Neural progenitor cell (in vitro differentiated cells): Measurements from ENCODE around the gene AFF2. TPM values are rescaled to one million over a fixed set of nuclear protein-coding genes. Genes with fewer than 3 reads are reported as not detected.
A peak's percentile ranks its signal among the peaks of the same experiment; 100 is the strongest.

Experiments
- DNase-seq: peaks from one replicate; pipeline ENCODE4 v3.0.0-alpha.2; 2016; ENCODE audit warnings: low spot score
- H2AFZ ChIP-seq: fragments of 200-600 bp; sonication (generic); replicated peaks from 2 replicates; pipeline ENCODE4 v1.6.1; 2016; ENCODE audit warnings: antibody characterized with exemption
- H3F3A ChIP-seq: fragments of 200-600 bp; sonication (generic); 2 replicates; pipeline ENCODE4 v1.6.1; 2016; ENCODE audit warnings: antibody characterized with exemption, low read depth
- H3K27ac ChIP-seq: fragments of 200-600 bp; sonication (generic); 2 replicates; pipeline ENCODE4 v1.5.1; 2016; ENCODE audit warnings: mild to moderate bottlenecking
- H3K27me3 ChIP-seq: fragments of 200-600 bp; sonication (generic); 2 replicates; pipeline ENCODE4 v1.6.1; 2016; ENCODE audit warnings: mild to moderate bottlenecking, moderate library complexity
- H3K36me3 ChIP-seq: fragments of 200-600 bp; sonication (generic); 2 replicates; pipeline ENCODE4 v1.5.1; 2016
- H3K4me1 ChIP-seq: fragments of 200-600 bp; sonication (generic); 2 replicates; pipeline ENCODE4 v1.6.1; 2016; ENCODE audit warnings: mixed run types
- H3K4me2 ChIP-seq: fragments of 200-600 bp; sonication (generic); 2 replicates; pipeline ENCODE4 v1.6.1; 2016
- H3K4me3 ChIP-seq: fragments of 200-600 bp; sonication (generic); 2 replicates; pipeline ENCODE4 v1.5.1; 2016
- H3K79me2 ChIP-seq: fragments of 200-600 bp; sonication (generic); 2 replicates; pipeline ENCODE4 v1.6.1; 2016; ENCODE audit warnings: low read depth
- H3K9ac ChIP-seq: fragments of 200-600 bp; sonication (generic); 2 replicates; pipeline ENCODE4 v1.6.1; 2016
- H3K9me3 ChIP-seq: fragments of 200-600 bp; sonication (generic); 2 replicates; pipeline ENCODE4 v1.5.1; 2016; ENCODE audit warnings: low read depth
- H4K20me1 ChIP-seq: fragments of 200-600 bp; sonication (generic); 2 replicates; pipeline ENCODE4 v1.6.1; 2016; ENCODE audit warnings: low read depth
- H3K27ac Mint-ChIP-seq: 3 replicates; pipeline ENCODE4 v1.8.0; 2021; ENCODE audit warnings: mixed read lengths
- H3K27me3 Mint-ChIP-seq: 2 replicates; pipeline ENCODE4 v1.8.0; 2022; ENCODE audit warnings: low read depth, mild to moderate bottlenecking, inconsistent platforms, moderate library complexity, mixed read lengths; ENCODE audit not compliant: insufficient read depth
- H3K36me3 Mint-ChIP-seq: 3 replicates; pipeline ENCODE4 v1.8.0; 2021; ENCODE audit warnings: mixed read lengths
- H3K4me1 Mint-ChIP-seq: 3 replicates; pipeline ENCODE4 v1.8.0; 2021; ENCODE audit warnings: mixed read lengths
- H3K4me3 Mint-ChIP-seq: 3 replicates; pipeline ENCODE4 v1.8.0; 2021; ENCODE audit warnings: mild to moderate bottlenecking, moderate library complexity, mixed read lengths
- H3K9me3 Mint-ChIP-seq: 3 replicates; pipeline ENCODE4 v1.8.0; 2020; ENCODE audit warnings: mixed read lengths
- EZH2 ChIP-seq: fragments of 200-600 bp; sonication (generic); IDR thresholded peaks from 2 replicates; pipeline ENCODE4 v1.6.1; 2017; ENCODE audit warnings: antibody characterized with exemption, mild to moderate bottlenecking, moderate library complexity
- EZH2phosphoT487 ChIP-seq: fragments of 200-600 bp; sonication (generic); IDR thresholded peaks from 2 replicates; pipeline ENCODE4 v1.6.1; 2017; ENCODE audit warnings: antibody characterized with exemption
- total RNA-seq: library from RNA; depleted of rRNA; stranded (reverse); fragments of >200 nt; gene quantifications from 2 replicates; pipeline ENCODE4 v1.2.3, GENCODE V29; 2015; ENCODE audit warnings: low replicate concordance
- TF ChIP-seq, protein P1 (sequence below): fragments of 200-600 bp; sonication (generic); IDR thresholded peaks from 2 replicates; pipeline ENCODE4 v1.5.1; 2017; ENCODE audit warnings: antibody characterized with exemption, mild to moderate bottlenecking

AFF2 gene
- total RNA-seq, 1 donor from 2014 or later, result 13.5 TPM

DNA sequence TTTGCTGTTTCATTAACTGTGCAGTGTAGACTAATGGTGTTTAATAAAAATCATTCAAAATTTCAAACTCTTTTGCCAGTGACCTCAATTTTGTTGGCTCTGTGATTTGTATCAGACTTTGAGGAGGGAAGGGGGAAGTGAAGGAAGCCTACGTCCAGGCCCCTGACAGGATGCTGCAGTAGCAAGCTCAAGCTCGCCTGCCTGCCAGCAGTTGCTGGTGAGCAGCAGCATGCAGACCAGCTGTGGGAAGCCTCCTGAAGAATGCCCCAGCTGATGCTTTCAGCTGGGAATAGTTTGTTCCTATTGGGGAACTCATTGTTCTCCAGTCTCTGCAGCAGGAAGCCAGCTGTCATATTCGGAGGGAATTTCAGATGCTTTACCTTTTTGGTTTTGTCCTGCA is 495.2 kb downstream of the AFF2 start:
- H3K4me3 ChIP-seq, result no peak overlapping the region
- no peaks in the 10 kb centered on the region for H3K4me1 ChIP-seq
- H3K4me2 ChIP-seq, result no peak overlapping the region
- no peaks in the 10 kb centered on the region for H3K27me3 ChIP-seq
- H3K9ac ChIP-seq, result no peak overlapping the region
- peaks cover 2% of the 10 kb centered on the region for H3K4me1 Mint-ChIP-seq
- H3F3A ChIP-seq, result no peaks in the 10 kb centered on the region
- TF ChIP-seq EZH2phosphoT487 (no peak), EZH2 (no peak)
- TF ChIP-seq, protein P1, sequence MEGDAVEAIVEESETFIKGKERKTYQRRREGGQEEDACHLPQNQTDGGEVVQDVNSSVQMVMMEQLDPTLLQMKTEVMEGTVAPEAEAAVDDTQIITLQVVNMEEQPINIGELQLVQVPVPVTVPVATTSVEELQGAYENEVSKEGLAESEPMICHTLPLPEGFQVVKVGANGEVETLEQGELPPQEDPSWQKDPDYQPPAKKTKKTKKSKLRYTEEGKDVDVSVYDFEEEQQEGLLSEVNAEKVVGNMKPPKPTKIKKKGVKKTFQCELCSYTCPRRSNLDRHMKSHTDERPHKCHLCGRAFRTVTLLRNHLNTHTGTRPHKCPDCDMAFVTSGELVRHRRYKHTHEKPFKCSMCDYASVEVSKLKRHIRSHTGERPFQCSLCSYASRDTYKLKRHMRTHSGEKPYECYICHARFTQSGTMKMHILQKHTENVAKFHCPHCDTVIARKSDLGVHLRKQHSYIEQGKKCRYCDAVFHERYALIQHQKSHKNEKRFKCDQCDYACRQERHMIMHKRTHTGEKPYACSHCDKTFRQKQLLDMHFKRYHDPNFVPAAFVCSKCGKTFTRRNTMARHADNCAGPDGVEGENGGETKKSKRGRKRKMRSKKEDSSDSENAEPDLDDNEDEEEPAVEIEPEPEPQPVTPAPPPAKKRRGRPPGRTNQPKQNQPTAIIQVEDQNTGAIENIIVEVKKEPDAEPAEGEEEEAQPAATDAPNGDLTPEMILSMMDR, result no peak
- H3K27ac Mint-ChIP-seq, result no peak overlapping the region
- H3K79me2 ChIP-seq, result no peaks in the 10 kb centered on the region
- no peak for DNase-seq
- H2AFZ ChIP-seq, result no peak overlapping the region
- H3K9me3 Mint-ChIP-seq, result no peaks in the 10 kb centered on the region
- no peaks in the 10 kb centered on the region for H3K36me3 Mint-ChIP-seq
- H3K27me3 Mint-ChIP-seq, result peaks cover 3% of the 10 kb centered on the region
- H3K9me3 ChIP-seq, result no peaks in the 10 kb centered on the region
- no peaks in the 10 kb centered on the region for H3K36me3 ChIP-seq
- H3K27ac ChIP-seq, result no peak overlapping the region
- H4K20me1 ChIP-seq, result no peaks in the 10 kb centered on the region
- H3K4me3 Mint-ChIP-seq, result no peak overlapping the region

DNA sequence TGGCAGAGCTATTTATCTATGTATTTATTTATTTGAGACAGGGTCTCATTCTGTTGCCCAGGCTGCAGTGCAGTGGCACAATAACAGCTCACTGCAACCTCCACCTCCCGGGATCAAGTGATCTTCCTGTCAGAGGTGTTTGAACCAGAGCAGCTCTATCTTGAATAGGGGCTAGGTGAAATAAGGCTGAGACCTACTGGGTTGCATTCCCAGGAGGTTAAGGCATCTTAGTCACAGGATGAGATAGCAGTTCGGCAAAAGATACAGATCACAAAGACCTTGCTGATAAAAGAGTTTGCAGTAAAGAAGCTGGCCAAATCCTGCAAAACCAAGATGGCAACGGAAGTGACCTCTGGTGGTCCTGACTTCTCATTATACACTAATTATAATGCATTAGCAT is 501.9 kb downstream of the AFF2 start:
- Histone ChIP-seq H3K27me3 (no peaks in the 10 kb centered on the region), H3K36me3 (no peaks in the 10 kb centered on the region)

DNA sequence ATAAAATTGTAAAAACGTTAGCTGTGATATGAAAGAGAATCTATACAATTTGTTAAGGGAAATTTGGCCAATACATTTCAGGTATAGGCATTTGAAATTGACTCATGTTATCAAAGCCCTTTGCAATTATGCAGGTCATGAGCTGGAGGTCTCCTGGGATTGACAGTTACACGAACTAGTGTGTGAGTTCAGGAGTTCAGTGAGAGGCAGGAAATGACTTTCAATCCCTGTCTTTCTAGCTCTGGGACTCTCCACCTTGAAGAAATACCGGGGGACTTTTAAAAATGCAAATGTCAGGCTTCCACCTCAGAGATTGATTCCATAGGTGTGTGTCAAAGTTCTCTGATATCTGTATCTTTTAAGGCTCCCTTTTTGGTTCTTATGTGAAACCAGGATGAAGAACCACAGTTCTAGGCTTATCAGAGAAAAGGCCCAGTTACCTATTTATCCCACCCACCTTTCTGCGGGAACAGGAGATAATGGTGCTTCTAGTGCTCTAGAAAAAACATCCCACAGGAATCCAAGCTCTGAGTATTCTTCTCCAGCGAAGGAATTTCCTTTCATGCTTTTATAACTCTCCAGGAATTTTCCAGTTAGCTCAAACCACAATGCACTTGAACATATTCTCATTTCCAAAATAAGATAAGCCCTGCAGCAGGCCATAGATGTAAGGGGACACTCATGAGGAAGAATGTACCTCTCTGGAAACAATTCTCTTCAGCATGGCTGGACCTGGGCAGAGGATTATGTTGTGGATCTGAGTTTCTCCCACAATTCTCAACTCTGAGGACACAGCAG is 503.6 kb downstream of the AFF2 start:
- no peak for DNase-seq
- H3K9me3 Mint-ChIP-seq, result peaks cover 3% of the 10 kb centered on the region
- Histone ChIP-seq H3K79me2 (no peaks in the 10 kb centered on the region), H2AFZ (no peak overlapping the region), H3K36me3 (no peaks in the 10 kb centered on the region), H3K4me2 (no peak overlapping the region), H3K9me3 (no peaks in the 10 kb centered on the region), H3K9ac (no peak overlapping the region), H3K4me3 (no peak overlapping the region), H3K27ac (no peak overlapping the region), H4K20me1 (no peaks in the 10 kb centered on the region), H3K27me3 (no peaks in the 10 kb centered on the region), H3K4me1 (no peaks in the 10 kb centered on the region), H3F3A (no peaks in the 10 kb centered on the region)
- H3K27me3 Mint-ChIP-seq, result no peaks in the 10 kb centered on the region
- no peaks in the 10 kb centered on the region for H3K36me3 Mint-ChIP-seq
- H3K27ac Mint-ChIP-seq, result no peak overlapping the region
- H3K4me1 Mint-ChIP-seq, result no peaks in the 10 kb centered on the region
- TF ChIP-seq EZH2, result no peak
- H3K4me3 Mint-ChIP-seq, result no peak overlapping the region

More for the DNA sequence above, 501.9 kb downstream of the AFF2 start:
- Mint-ChIP-seq H3K4me3 (no peak overlapping the region), H3K36me3 (no peaks in the 10 kb centered on the region), H3K9me3 (peaks cover 3% of the 10 kb centered on the region), H3K27me3 (no peaks in the 10 kb centered on the region), H3K4me1 (no peaks in the 10 kb centered on the region), H3K27ac (no peak overlapping the region)
- Histone ChIP-seq H3K27ac (no peak overlapping the region), H3K79me2 (no peaks in the 10 kb centered on the region), H3K9ac (no peak overlapping the region), H3F3A (no peaks in the 10 kb centered on the region), H3K4me3 (no peak overlapping the region), H3K4me1 (no peaks in the 10 kb centered on the region), H4K20me1 (no peaks in the 10 kb centered on the region), H3K9me3 (no peaks in the 10 kb centered on the region), H3K4me2 (no peak overlapping the region), H2AFZ (no peak overlapping the region)
- no peak for DNase-seq
- TF ChIP-seq, protein P1, result no peak
- no peak for TF ChIP-seq EZH2
- TF ChIP-seq EZH2phosphoT487, result no peak

DNA sequence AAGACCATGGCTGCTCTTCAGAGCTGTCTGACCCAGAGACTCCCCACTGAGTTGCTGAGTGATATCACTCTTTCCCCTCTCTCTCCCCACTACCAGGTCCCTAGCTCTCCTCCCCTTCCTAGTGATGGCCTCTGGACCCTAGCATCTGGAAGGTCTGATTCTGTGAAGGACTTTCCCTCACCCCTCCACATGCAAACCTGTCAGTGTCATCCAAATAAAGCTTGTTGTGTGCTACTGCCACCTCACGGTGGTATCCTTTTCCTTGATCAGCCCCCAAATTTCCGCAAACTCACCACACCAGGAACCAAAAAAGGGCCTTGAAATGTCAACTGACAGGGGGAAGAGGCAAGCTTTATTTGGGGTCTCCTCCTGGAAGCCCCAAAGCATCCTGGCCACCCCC is 504.5 kb downstream of the AFF2 start:
- Histone ChIP-seq H3K27ac (no peak overlapping the region), H3K4me3 (no peak overlapping the region), H3K36me3 (no peaks in the 10 kb centered on the region), H3K4me1 (no peaks in the 10 kb centered on the region), H2AFZ (no peak overlapping the region), H3K9ac (no peak overlapping the region), H3K4me2 (no peak overlapping the region), H4K20me1 (no peaks in the 10 kb centered on the region), H3K79me2 (no peaks in the 10 kb centered on the region), H3K27me3 (no peaks in the 10 kb centered on the region), H3K9me3 (no peaks in the 10 kb centered on the region), H3F3A (no peaks in the 10 kb centered on the region)
- no peak overlapping the region for H3K27ac Mint-ChIP-seq
- peaks cover 3% of the 10 kb centered on the region for H3K9me3 Mint-ChIP-seq
- no peaks in the 10 kb centered on the region for H3K4me1 Mint-ChIP-seq
- H3K27me3 Mint-ChIP-seq, result no peaks in the 10 kb centered on the region
- TF ChIP-seq EZH2 (no peak), EZH2phosphoT487 (no peak)
- TF ChIP-seq, protein P1, result peak; percentile 42
- H3K4me3 Mint-ChIP-seq, result no peak overlapping the region
- H3K36me3 Mint-ChIP-seq, result no peaks in the 10 kb centered on the region
- DNase-seq, result peak; percentile 13
